Activated CD4-positive, alpha-beta T cell treated with anti-CD3 and anti-CD28 coated beads, Interleukin-2, amount 10 ng/mL, durations not matched to agents 24 days and 14 days (primary cell): ENCODE measurements around the gene RALGDS. TPM values are rescaled to one million over a fixed set of nuclear protein-coding genes. Genes with fewer than 3 reads are reported as not detected.

ENCODE experiments used
- DNase-seq: peaks from one replicate; pipeline ENCODE4 v3.0.0; 2022
- H3K27ac Mint-ChIP-seq: one replicate; pipeline ENCODE4 v1.8.0; 2022; ENCODE audit warnings: mild to moderate bottlenecking, mixed read lengths
- H3K27me3 Mint-ChIP-seq: one replicate; pipeline ENCODE4 v1.8.0; 2022; ENCODE audit warnings: mixed read lengths
- H3K36me3 Mint-ChIP-seq: one replicate; pipeline ENCODE4 v1.8.0; 2022; ENCODE audit warnings: low read depth, mild to moderate bottlenecking, mixed read lengths
- H3K4me1 Mint-ChIP-seq: one replicate; pipeline ENCODE4 v1.8.0; 2021; ENCODE audit warnings: mixed read lengths
- H3K4me3 Mint-ChIP-seq: one replicate; pipeline ENCODE4 v1.8.0; 2022; ENCODE audit warnings: mild to moderate bottlenecking, moderate library complexity, mixed read lengths
- H3K9me3 Mint-ChIP-seq: one replicate; pipeline ENCODE4 v1.8.0; 2021; ENCODE audit warnings: mixed read lengths
- intact Hi-C: fragments of 100-400 bp; cut with micrococcal nuclease; formaldehyde crosslinking; loops from one replicate; pipeline ENCODE4 v1.15.1; 2023
- total RNA-seq: library from RNA; stranded (reverse); gene quantifications from 2 replicates; pipeline ENCODE4 v1.2.3, GENCODE V29; 2022

RALGDS gene
- total RNA-seq, 1 donor from 2014 or later = 93.0 TPM

GRCh38 chr9:133057006-133057405, 64.0 kb downstream of the RALGDS start:
- DNase-seq = peak; percentile 79
- Mint-ChIP-seq H3K4me3 (no peak overlapping the region), H3K27me3 (no peaks in the 10 kb centered on the region), H3K27ac (no peak overlapping the region), H3K4me1 (peaks cover 41% of the 10 kb centered on the region), H3K9me3 (no peaks in the 10 kb centered on the region), H3K36me3 (peaks cover 34% of the 10 kb centered on the region)
- intact Hi-C loops = no loop called here

- Mint-ChIP-seq H3K27ac (peak overlapping the region; percentile 62), H3K4me1 (peaks cover 41% of the 10 kb centered on the region), H3K27me3 (no peaks in the 10 kb centered on the region), H3K4me3 (peak overlapping the region; percentile 27), H3K36me3 (peaks cover 36% of the 10 kb centered on the region), H3K9me3 (no peaks in the 10 kb centered on the region)
- DNase-seq = no peak
- intact Hi-C loops = no loop called here
Measured at GRCh38 chr9:133056533-133056932, 64.5 kb downstream of the RALGDS start.

GRCh38 chr9:133055788-133056420, 65.1 kb downstream of the RALGDS start:
- intact Hi-C loops = no loop called here
- H3K27me3 Mint-ChIP-seq = no peaks in the 10 kb centered on the region
- H3K4me3 Mint-ChIP-seq = no peak overlapping the region
- peaks cover 38% of the 10 kb centered on the region for H3K4me1 Mint-ChIP-seq
- DNase-seq = no peak
- no peaks in the 10 kb centered on the region for H3K9me3 Mint-ChIP-seq
- peaks cover 40% of the 10 kb centered on the region for H3K36me3 Mint-ChIP-seq
- peak overlapping the region; percentile 62 for H3K27ac Mint-ChIP-seq

GRCh38 chr9:133054966-133055365, 66.1 kb downstream of the RALGDS start:
- Mint-ChIP-seq H3K27ac (no peak overlapping the region), H3K27me3 (no peaks in the 10 kb centered on the region), H3K4me3 (no peak overlapping the region), H3K9me3 (no peaks in the 10 kb centered on the region), H3K36me3 (peaks cover 41% of the 10 kb centered on the region), H3K4me1 (peaks cover 34% of the 10 kb centered on the region)
- DNase-seq = no peak
- intact Hi-C loops = no loop called here

DNA sequence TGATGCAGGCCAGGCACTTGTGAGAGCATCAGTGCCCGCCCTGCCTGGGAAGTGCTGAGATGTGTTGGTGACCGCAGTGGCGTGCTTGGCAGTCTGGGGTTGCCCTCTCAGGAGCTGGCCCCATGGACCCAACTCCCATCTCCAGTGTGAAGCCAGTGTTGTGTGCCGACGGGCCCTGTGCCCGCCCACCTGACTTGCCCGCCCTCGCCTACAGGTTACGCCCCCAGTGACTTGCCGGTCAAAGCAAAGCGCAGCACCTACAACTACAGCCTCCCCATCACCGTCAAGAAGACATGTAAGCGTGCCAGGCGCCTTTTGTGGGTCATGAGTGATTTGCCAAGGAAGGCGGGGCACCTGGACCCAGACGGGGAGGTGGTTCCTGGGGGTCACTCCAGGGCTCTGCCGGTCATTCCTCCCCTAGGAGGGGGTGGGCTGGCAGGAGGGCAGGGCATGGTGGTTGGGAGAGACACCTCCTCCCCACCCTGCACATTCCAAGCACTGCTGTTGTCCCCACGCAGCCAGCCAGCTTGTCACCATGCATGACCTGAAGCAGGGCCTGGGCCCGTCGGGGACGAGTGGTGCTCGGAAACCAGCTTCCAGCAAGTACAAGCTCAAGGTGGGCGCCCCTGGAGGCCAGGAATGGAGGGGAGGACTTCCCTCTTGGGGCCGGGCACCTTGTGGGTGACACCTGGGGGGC, 66.7 kb downstream of the RALGDS start:
- peaks cover 29% of the 10 kb centered on the region for H3K4me1 Mint-ChIP-seq
- DNase-seq = no peak
- no peaks in the 10 kb centered on the region for H3K9me3 Mint-ChIP-seq
- H3K27me3 Mint-ChIP-seq = no peaks in the 10 kb centered on the region
- H3K4me3 Mint-ChIP-seq = no peak overlapping the region
- intact Hi-C loops = no loop called here
- H3K36me3 Mint-ChIP-seq = peaks cover 46% of the 10 kb centered on the region
- no peak overlapping the region for H3K27ac Mint-ChIP-seq

GRCh38 chr9:133051966-133052539, 69.0 kb downstream of the RALGDS start:
- intact Hi-C loops = no loop called here
- no peaks in the 10 kb centered on the region for H3K27me3 Mint-ChIP-seq
- H3K9me3 Mint-ChIP-seq = no peaks in the 10 kb centered on the region
- H3K4me3 Mint-ChIP-seq = no peak overlapping the region
- peaks cover 8% of the 10 kb centered on the region for H3K4me1 Mint-ChIP-seq
- DNase-seq = no peak
- peaks cover 46% of the 10 kb centered on the region for H3K36me3 Mint-ChIP-seq
- H3K27ac Mint-ChIP-seq = no peak overlapping the region

DNA sequence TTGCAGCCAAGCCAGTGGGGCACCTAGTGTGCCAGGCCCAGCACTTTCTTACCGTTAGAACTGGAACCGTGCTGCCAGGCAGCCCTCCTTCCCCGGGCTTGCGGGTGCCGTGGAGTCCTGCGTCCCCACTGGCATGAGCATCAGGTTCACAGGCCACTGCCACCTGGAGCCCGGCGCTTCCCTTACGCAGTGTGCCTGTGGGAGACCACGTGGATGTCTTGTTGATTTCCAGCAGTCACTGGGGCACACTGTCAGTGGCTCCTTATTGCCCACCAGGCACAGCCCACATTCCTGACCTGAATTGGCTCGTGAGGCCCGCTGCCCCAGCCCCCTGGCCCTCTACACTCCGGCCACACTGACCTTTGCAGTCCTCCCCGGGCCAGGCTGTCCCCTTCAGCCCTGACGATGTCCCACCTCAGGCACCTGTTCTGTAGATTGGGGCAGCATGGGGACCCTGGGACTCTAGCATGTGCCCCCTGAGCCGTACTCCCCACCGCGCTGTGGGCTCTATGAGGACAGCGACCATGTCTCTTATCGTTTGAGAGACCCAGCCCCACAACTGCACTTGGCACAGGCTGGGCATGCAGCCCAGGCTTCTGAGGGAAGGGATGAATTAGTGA, 69.6 kb downstream of the RALGDS start:
- Mint-ChIP-seq H3K36me3 (peaks cover 49% of the 10 kb centered on the region), H3K27me3 (no peaks in the 10 kb centered on the region), H3K9me3 (no peaks in the 10 kb centered on the region), H3K27ac (no peak overlapping the region), H3K4me1 (peaks cover 6% of the 10 kb centered on the region), H3K4me3 (no peak overlapping the region)
- no peak for DNase-seq
- intact Hi-C loops = no loop called here

- intact Hi-C loops = no loop called here
- H3K36me3 Mint-ChIP-seq = peaks cover 48% of the 10 kb centered on the region
- H3K9me3 Mint-ChIP-seq = no peaks in the 10 kb centered on the region
- H3K4me1 Mint-ChIP-seq = peaks cover under 1% of the 10 kb centered on the region
- H3K27me3 Mint-ChIP-seq = no peaks in the 10 kb centered on the region
- H3K4me3 Mint-ChIP-seq = no peak overlapping the region
- peak overlapping the region; percentile 12 for H3K27ac Mint-ChIP-seq
- DNase-seq = no peak
Measured at GRCh38 chr9:133050781-133051180, 70.3 kb downstream of the RALGDS start.

GRCh38 chr9:133050142-133050541, 70.9 kb downstream of the RALGDS start:
- Mint-ChIP-seq H3K36me3 (peaks cover 46% of the 10 kb centered on the region), H3K27ac (no peak overlapping the region), H3K4me3 (no peak overlapping the region), H3K27me3 (no peaks in the 10 kb centered on the region), H3K4me1 (no peaks in the 10 kb centered on the region), H3K9me3 (no peaks in the 10 kb centered on the region)
- intact Hi-C loops = no loop called here
- no peak for DNase-seq

DNA sequence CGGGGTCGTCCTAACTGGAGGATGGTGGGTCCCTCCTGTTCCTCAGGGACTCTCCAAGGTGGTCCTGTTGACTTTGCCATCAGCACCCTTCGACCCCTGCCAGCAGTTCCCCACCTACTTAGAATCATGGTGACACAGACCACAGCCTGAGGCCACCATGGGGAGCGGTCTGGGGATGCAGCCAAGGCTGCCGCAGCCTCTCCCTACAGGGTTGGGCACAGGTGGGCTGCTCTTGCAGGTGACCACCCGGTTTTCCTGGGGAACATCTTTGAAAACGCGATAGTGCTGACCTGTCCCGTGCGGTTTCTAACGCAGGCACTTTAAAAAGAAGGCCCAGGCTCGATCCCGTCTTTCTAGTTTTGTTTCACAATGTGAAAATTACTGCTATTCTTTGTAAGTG, 72.0 kb downstream of the RALGDS start:
- no peaks in the 10 kb centered on the region for H3K9me3 Mint-ChIP-seq
- H3K4me1 Mint-ChIP-seq = peaks cover 5% of the 10 kb centered on the region
- H3K27me3 Mint-ChIP-seq = no peaks in the 10 kb centered on the region
- peaks cover 50% of the 10 kb centered on the region for H3K36me3 Mint-ChIP-seq
- no peak overlapping the region for H3K4me3 Mint-ChIP-seq
- DNase-seq = no peak
- H3K27ac Mint-ChIP-seq = no peak overlapping the region
- intact Hi-C loops = no loop called here

GRCh38 chr9:133048595-133048994, 72.4 kb downstream of the RALGDS start:
- Mint-ChIP-seq H3K4me1 (peaks cover 5% of the 10 kb centered on the region), H3K27ac (no peak overlapping the region), H3K36me3 (peaks cover 48% of the 10 kb centered on the region), H3K4me3 (no peak overlapping the region), H3K9me3 (no peaks in the 10 kb centered on the region), H3K27me3 (no peaks in the 10 kb centered on the region)
- peak; percentile 83 for DNase-seq
- intact Hi-C loops = no loop called here

Other genes starting within 250 kb of the RALGDS start
- 0.33 TPM in 1 of 2 replicates, not detected in the other for gene AK8, start 243.0 kb downstream of the RALGDS start, total RNA-seq
- 0.91 and 0.92 TPM in 2 replicates for gene SPACA9, start 242.3 kb downstream of the RALGDS start, total RNA-seq
- gene TSC1, start 176.6 kb downstream of the RALGDS start, total RNA-seq = 27.9 and 33.5 TPM in 2 replicates
- not detected in 2 replicates for gene GFI1B, start 142.5 kb downstream of the RALGDS start, total RNA-seq
- gene GTF3C5, start 90.2 kb downstream of the RALGDS start, total RNA-seq = 85.4 and 92.3 TPM in 2 replicates
- gene CEL, start 59.3 kb downstream of the RALGDS start, total RNA-seq = 1.8 and 2.0 TPM in 2 replicates
- gene GBGT1, start 42.7 kb upstream of the RALGDS start, total RNA-seq = 6.8 and 8.2 TPM in 2 replicates
- not detected in 2 replicates for gene OBP2B, start 88.0 kb upstream of the RALGDS start, total RNA-seq
- gene ABO, start 154.0 kb upstream of the RALGDS start, total RNA-seq = 0.36 and 0.58 TPM in 2 replicates
- 27.4 and 28.8 TPM in 2 replicates for gene SURF6, start 214.9 kb upstream of the RALGDS start, total RNA-seq
- gene MED22, start 226.9 kb upstream of the RALGDS start, total RNA-seq = 39.5 and 45.0 TPM in 2 replicates
- 2,650 and 2,658 TPM in 2 replicates for gene RPL7A, start 227.0 kb upstream of the RALGDS start, total RNA-seq
- gene SURF1, start 235.2 kb upstream of the RALGDS start, total RNA-seq = 29.8 and 33.2 TPM in 2 replicates
- gene SURF2, start 235.3 kb upstream of the RALGDS start, total RNA-seq = 28.5 and 29.3 TPM in 2 replicates